Thoracic aorta (tissue), 2 donors: ENCODE data around the gene NOS3. TPM values are rescaled to one million over a fixed set of nuclear protein-coding genes. Genes with fewer than 3 reads are reported as not detected.
"Not testable (repeated sequence)": the region's sequence is repeated elsewhere in the genome, so short reads cannot be mapped to it uniquely, and the experiment has no call there.

Experiments
- ATAC-seq: fragments of 150-250 bp; one replicate; pipeline ENCODE4 v1.8.0; 2017; ENCODE audit warnings: low read depth; ENCODE audit not compliant: insufficient number of reproducible peaks, low FRiP score
- DNase-seq: peaks from one replicate; pipeline ENCODE4 v3.0.0-alpha.2; 2020; ENCODE audit warnings: low spot score
- H3K27ac ChIP-seq, 2 donors: fragments of 200-600 bp; sonication (generic); 1 replicate in 1 of 2; 2 replicates in 1 of 2; pipeline ENCODE4 v1.5.1; 2016; ENCODE audit warnings: mild to moderate bottlenecking in 2 of 2, moderate library complexity in 2 of 2
- H3K27me3 ChIP-seq: fragments of 200-600 bp; sonication (generic); replicated peaks from 2 replicates; pipeline ENCODE4 v1.6.0; 2016; ENCODE audit warnings: mild to moderate bottlenecking; ENCODE audit not compliant: insufficient read depth
- H3K36me3 ChIP-seq: fragments of 200-600 bp; sonication (generic); one replicate; pipeline ENCODE4 v1.5.1; 2016
- H3K4me1 ChIP-seq, 2 donors: fragments of 200-600 bp; sonication (generic); 1 replicate in 1 of 2; 2 replicates in 1 of 2; pipeline versions ENCODE4 v1.5.1 to v1.6.0; 2016; ENCODE audit warnings: low read depth in 2 of 2, mild to moderate bottlenecking in 1 of 2; ENCODE audit not compliant: control insufficient read depth in 1 of 2
- H3K4me3 ChIP-seq: fragments of 200-600 bp; sonication (generic); 2 replicates; pipeline ENCODE4 v1.5.1; 2016; ENCODE audit warnings: mild to moderate bottlenecking
- H3K9me3 ChIP-seq: fragments of 200-600 bp; sonication (generic); 2 replicates; pipeline ENCODE4 v1.5.1; 2016
- CTCF ChIP-seq: fragments of 200-600 bp; sonication (generic); IDR thresholded peaks from one replicate; pipeline ENCODE4 v1.5.1; 2019; ENCODE audit warnings: antibody characterized with exemption
- total RNA-seq, 2 donors: library from RNA; depleted of rRNA; stranded (reverse); fragments of >200 nt; gene quantifications; one replicate each; pipeline versions ENCODE4 v1.1.0 to v1.2.3, GENCODE V29; 2016

The NOS3 gene
- total RNA-seq, 2 donors from 2014 or later: 8.4 to 18.6 TPM

GRCh38 chr7:151010307-151011096, 19.7 kb downstream of the NOS3 start:
- Histone ChIP-seq H3K4me3 (no peak overlapping the region), H3K27me3 (peaks cover 4% of the 10 kb centered on the region), H3K4me1 (peaks cover 9 to 15% of the 10 kb centered on the region in 2 donors), H3K9me3 (no peaks in the 10 kb centered on the region), H3K27ac (no peak overlapping the region), H3K36me3 (no peaks in the 10 kb centered on the region)
- DNase-seq (no peak), ATAC-seq (no peak)
- no peak for TF ChIP-seq CTCF

GRCh38 chr7:151011097-151011409, 20.2 kb downstream of the NOS3 start:
- no peak for TF ChIP-seq CTCF
- H3K27me3 ChIP-seq: peaks cover 4% of the 10 kb centered on the region
- no peaks in the 10 kb centered on the region for H3K36me3 ChIP-seq
- H3K4me1 ChIP-seq: peaks cover 9 to 15% of the 10 kb centered on the region in 2 donors
- H3K4me3 ChIP-seq: no peak overlapping the region
- ATAC-seq (no peak), DNase-seq (no peak)
- H3K27ac ChIP-seq: no peak overlapping the region
- H3K9me3 ChIP-seq: no peaks in the 10 kb centered on the region

- H3K27ac ChIP-seq, H3K36me3 ChIP-seq, DNase-seq, H3K27me3 ChIP-seq, H3K4me3 ChIP-seq, H3K9me3 ChIP-seq, ATAC-seq: not testable (repeated sequence)
- peaks cover 9 to 15% of the 10 kb centered on the region in 2 donors for H3K4me1 ChIP-seq
These were observed 20.8 kb downstream of the NOS3 start for GRCh38 chr7:151011616-151012015.

GRCh38 chr7:151012031-151012692, 21.3 kb downstream of the NOS3 start:
- H3K36me3 ChIP-seq: no peaks in the 10 kb centered on the region
- no peak for ATAC-seq
- H3K9me3 ChIP-seq: no peaks in the 10 kb centered on the region
- H3K27ac ChIP-seq: no peak overlapping the region
- H3K27me3 ChIP-seq: peaks cover 4% of the 10 kb centered on the region
- no peak for TF ChIP-seq CTCF
- H3K4me3 ChIP-seq: no peak overlapping the region
- DNase-seq: no peak
- H3K4me1 ChIP-seq: peaks cover 9 to 15% of the 10 kb centered on the region in 2 donors

- peak; percentile 43 for TF ChIP-seq CTCF
- ATAC-seq (no peak), DNase-seq (no peak)
- H3K4me1 ChIP-seq: peaks cover 9 to 18% of the 10 kb centered on the region in 2 donors
- no peaks in the 10 kb centered on the region for H3K9me3 ChIP-seq
- no peak overlapping the region for H3K4me3 ChIP-seq
- no peaks in the 10 kb centered on the region for H3K36me3 ChIP-seq
- peaks cover 4% of the 10 kb centered on the region for H3K27me3 ChIP-seq
- H3K27ac ChIP-seq: no peak overlapping the region
These were observed 22.1 kb downstream of the NOS3 start for GRCh38 chr7:151012911-151013347.
